HepG2 (cell line): ENCODE results near the gene R3HCC1L. TPM values are rescaled to one million over a fixed set of nuclear protein-coding genes. Genes with fewer than 3 reads are reported as not detected.
A peak's percentile ranks its signal among the peaks of the same experiment; 100 is the strongest.

ENCODE experiments used
- ATAC-seq: fragments of 200-7000 bp; cut with Tn5 transposase; 3 replicates; pipeline ENCODE4 v1.9.1; 2020; ENCODE audit warnings: mild to moderate bottlenecking, moderate library complexity
- BruUV-seq: library from RNA; stranded (reverse); fragments of 400-500 nt; replicated peaks from 2 replicates; lab custom pipeline; 2021; lab: Mats Ljungman, UMichigan
- CTCF ChIA-PET: fragments of 300-600 bp; formaldehyde crosslinking; extraction: SDS; loops from one replicate; lab custom pipeline; 2021; ENCODE audit warnings: low total read pairs, inconsistent platforms, low intra/inter-chr PET ratio; lab: Yijun Ruan, JAX
- POLR2A ChIA-PET: fragments of 350-600 bp; sonication (Branson Sonifier 250); formaldehyde crosslinking; loops from one replicate; lab custom pipeline; 2020; ENCODE audit warnings: antibody characterized with exemption, inconsistent platforms; lab: Yijun Ruan, JAX
- DNase-seq: peaks from one replicate; pipeline ENCODE4 v3.0.0-alpha.2; 2015; ENCODE audit warnings: low spot score
- FAIRE-seq: peaks from 3 replicates; lab custom pipeline; 2011; peaks lifted over from hg19 to GRCh38; lab: Jason Lieb, UNC
- H2AFZ ChIP-seq: one replicate; pipeline ENCODE4 v1.6.1; 2011; ENCODE audit warnings: low read length, inconsistent platforms
- H3K27ac ChIP-seq: fragments of 300-600 bp; 3 replicates; pipeline ENCODE4 v1.8.0; 2011; ENCODE audit warnings: mixed run types, mild to moderate bottlenecking, mixed read lengths, low read length, inconsistent platforms; ENCODE audit not compliant: insufficient read depth; ENCODE audit errors: extremely low read length
- H3K27me3 ChIP-seq, 2 experiments: fragments of 200-600 bp in 1 of 2; 2 replicates in 1 of 2; 3 replicates in 1 of 2; pipeline versions ENCODE4 v1.6.0 to v1.8.0; 2011; ENCODE audit warnings: low read length in 2 of 2, mild to moderate bottlenecking in 2 of 2, moderate library complexity in 2 of 2, inconsistent platforms in 1 of 2; ENCODE audit not compliant: insufficient read depth in 2 of 2, control insufficient read depth in 1 of 2
- H3K36me3 ChIP-seq, 2 experiments: fragments of 200-600 bp in 1 of 2; replicated peaks in 1 of 2; 2 replicates in 1 of 2; 3 replicates in 1 of 2; pipeline versions ENCODE4 v1.5.1 to v1.8.0; 2011; ENCODE audit warnings: low read length in 2 of 2, inconsistent platforms in 1 of 2; ENCODE audit not compliant: insufficient read depth in 2 of 2, control insufficient read depth in 1 of 2
- H3K4me1 ChIP-seq: 2 replicates; pipeline ENCODE4 v1.5.1; 2012; ENCODE audit warnings: low read length, inconsistent platforms; ENCODE audit not compliant: insufficient read depth
- H3K4me2 ChIP-seq: 2 replicates; pipeline ENCODE4 v1.6.0; 2011; ENCODE audit warnings: low read depth, low read length, inconsistent platforms
- H3K4me3 ChIP-seq, 3 experiments: fragments of 200-600 bp in 1 of 3; sonication (generic), shearing (Covaris generic) in 1 of 3; replicated peaks in 1 of 3; 2 replicates each; pipeline ENCODE4 v1.5.1; 2011 to 2016; ENCODE audit warnings: low read length in 3 of 3, inconsistent platforms in 2 of 3, low read depth in 2 of 3, mild to moderate bottlenecking in 2 of 3, control low read depth in 1 of 3, mixed read lengths in 1 of 3; ENCODE audit not compliant: insufficient read depth in 1 of 3
- H3K79me2 ChIP-seq: one replicate; pipeline ENCODE4 v1.6.1; 2011; ENCODE audit warnings: low read length, inconsistent platforms; ENCODE audit not compliant: insufficient read depth
- H3K9ac ChIP-seq: 2 replicates; pipeline ENCODE4 v1.6.0; 2011; ENCODE audit warnings: mild to moderate bottlenecking, low read depth, low read length, inconsistent platforms; ENCODE audit not compliant: insufficient read depth
- H3K9me3 ChIP-seq: 2 replicates; pipeline ENCODE4 v1.5.1; 2012; ENCODE audit warnings: mild to moderate bottlenecking, low read length
- H4K20me1 ChIP-seq: 2 replicates; pipeline ENCODE4 v1.6.0; 2011; ENCODE audit warnings: inconsistent platforms, mild to moderate bottlenecking, low read length, moderate library complexity; ENCODE audit not compliant: insufficient read depth
- AGO2 ChIP-seq: fragments of 200-400 bp; formaldehyde crosslinking; optimal IDR thresholded peaks from 2 replicates; pipeline ENCODE3; 2017; ENCODE audit warnings: mild to moderate bottlenecking, low read depth, low read length, moderate library complexity
- CHD2 ChIP-seq: IDR thresholded peaks from 2 replicates; pipeline ENCODE4 v1.6.1; 2011; ENCODE audit warnings: low read depth, low read length, improper control_type of control experiment
- IKZF4 ChIP-seq: sonication (generic); formaldehyde crosslinking; IDR thresholded peaks from 2 replicates; pipeline ENCODE4 v1.5.1; 2020; ENCODE audit warnings: borderline replicate concordance, mild to moderate bottlenecking, low read depth, missing genetic modification reagents; ENCODE audit errors: not compliant biosample characterization
- MYNN ChIP-seq: sonication (generic); formaldehyde crosslinking; IDR thresholded peaks from 2 replicates; pipeline ENCODE4 v1.4.0; 2020; ENCODE audit warnings: mild to moderate bottlenecking, low read depth, missing genetic modification reagents
- NCOA5 ChIP-seq: sonication (generic); formaldehyde crosslinking; IDR thresholded peaks from 2 replicates; pipeline ENCODE4 v1.4.0; 2020; ENCODE audit warnings: missing genetic modification reagents
- NFRKB ChIP-seq: fragments of 450-650 bp; IDR thresholded peaks from 2 replicates; pipeline ENCODE4 v1.6.1; 2017
- SETDB1 ChIP-seq: sonication (generic); formaldehyde crosslinking; IDR thresholded peaks from 2 replicates; pipeline ENCODE4 v1.5.1; 2020; ENCODE audit warnings: missing genetic modification reagents, mild to moderate bottlenecking, borderline replicate concordance
- ZNF124 ChIP-seq: sonication (generic); formaldehyde crosslinking; IDR thresholded peaks from 2 replicates; pipeline ENCODE4 v1.4.0; 2020; ENCODE audit warnings: missing genetic modification reagents
- ZNF224 ChIP-seq: sonication (generic); formaldehyde crosslinking; IDR thresholded peaks from 2 replicates; pipeline ENCODE4 v1.5.0; 2020; ENCODE audit warnings: mild to moderate bottlenecking, missing genetic modification reagents
- ZNF335 ChIP-seq: sonication (generic); formaldehyde crosslinking; IDR thresholded peaks from 2 replicates; pipeline ENCODE4 v1.4.0; 2020; ENCODE audit warnings: missing genetic modification reagents
- ZNF501 ChIP-seq: sonication (generic); formaldehyde crosslinking; IDR thresholded peaks from 2 replicates; pipeline ENCODE4 v1.5.1; 2020; ENCODE audit warnings: mild to moderate bottlenecking, moderate library complexity, missing genetic modification reagents
- ZNF772 ChIP-seq: sonication (generic); formaldehyde crosslinking; IDR thresholded peaks from 2 replicates; pipeline ENCODE4 v1.5.0; 2020; ENCODE audit warnings: mild to moderate bottlenecking, missing genetic modification reagents
- WGBS: methylation state at CpG from one replicate; pipeline ENCODE4 v1.1.6; 2017; ENCODE audit warnings: low lambda C conversion rate; 5-methylcytosine and 5-hydroxymethylcytosine counted together
- in situ Hi-C: cut with HindIII; loops from 2 replicates; pipeline ENCODE4 v1.10.0; 2017; ENCODE audit warnings: low pct_unique_long_range_greater_than_20kb; ENCODE audit not compliant: extremely low pct_ligation_motif_present
- intact Hi-C: fragments of 100-400 bp; cut with micrococcal nuclease; formaldehyde crosslinking; loops from one replicate; pipeline ENCODE4 v1.10.0; 2022; ENCODE audit not compliant: unreplicated experiment
- polyA plus RNA-seq, 8 experiments: library from polyadenylated mRNA; depleted of rRNA in 3 of 8; stranded (reverse) in 7 of 8; unstranded in 1 of 8; fragments of >200 nt; fragmentation: Illumina TruSeq in 4 of 8; extraction: Trizol in 4 of 8; gene quantifications; 2 replicates each; pipeline versions ENCODE4 v1.2.1 to v1.2.3, GENCODE V29; 2011 to 2016; ENCODE audit warnings: low read depth in 4 of 8, missing spikeins in 1 of 8, mixed read lengths in 1 of 8; ENCODE audit not compliant: insufficient read depth in 1 of 8
- total RNA-seq, 5 experiments: library from RNA; depleted of rRNA; stranded (reverse); fragments of >200 nt; fragmentation: Illumina TruSeq; extraction: Trizol; gene quantifications; 2 replicates each; pipeline ENCODE4 v1.2.3, GENCODE V29; 2016; ENCODE audit warnings: low read depth in 1 of 5
- TF ChIP-seq, protein P1 (sequence below): sonication (generic); formaldehyde crosslinking; IDR thresholded peaks from 2 replicates; pipeline ENCODE4 v1.4.0; 2020; ENCODE audit warnings: missing genetic modification reagents, low read depth, mild to moderate bottlenecking, borderline replicate concordance

Gene R3HCC1L
- total and polyA plus RNA-seq, 2 of the 13 experiments (the other 11 are each of a cell fraction or from before 2014, with no cell fraction given), result 6.5 to 12.2 TPM

DNA sequence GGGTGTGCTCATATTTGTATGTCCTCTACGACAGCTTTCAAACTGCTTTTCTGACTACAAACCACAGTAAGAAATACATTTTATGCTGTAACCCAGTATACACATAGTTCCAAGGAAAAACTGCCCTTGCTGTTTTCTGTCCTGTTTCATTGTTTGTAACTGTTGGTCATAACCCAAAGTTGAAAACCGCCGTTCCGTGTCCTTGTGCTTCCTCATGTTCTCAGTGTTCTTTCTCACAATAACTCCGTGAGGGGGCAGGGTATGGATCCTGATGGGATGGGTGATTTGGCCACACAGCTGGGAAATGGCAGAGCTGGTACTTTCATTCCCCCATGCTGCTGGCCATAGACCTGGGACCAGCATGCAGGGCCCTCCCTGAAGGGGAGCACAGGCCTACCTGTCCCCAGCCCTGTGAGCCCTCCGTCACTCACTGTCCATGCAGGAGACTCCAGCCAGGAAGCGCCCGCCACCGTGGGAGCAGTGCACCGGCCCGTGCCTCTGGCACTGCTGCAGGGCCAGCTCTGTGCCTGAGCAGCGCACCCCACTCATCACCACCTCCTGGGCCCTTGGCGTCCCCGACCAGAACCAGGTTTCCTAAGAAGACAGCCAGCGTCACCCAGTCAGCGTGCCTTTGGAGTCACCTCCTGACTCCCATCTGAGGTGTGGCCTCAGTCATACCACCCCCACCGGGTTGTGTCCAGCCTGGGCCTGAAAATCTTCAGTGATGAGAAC, 120.9 kb downstream of the R3HCC1L start:
- Histone ChIP-seq H4K20me1 (no peaks in the 10 kb centered on the region), H3K36me3 (peaks cover 0 to 3% of the 10 kb centered on the region in 2 experiments; a peak in 2 of 5 replicates), H3K4me3 (no peak overlapping the region), H3K27me3 (no peaks in the 10 kb centered on the region), H2AFZ (no peak overlapping the region), H3K9ac (no peak overlapping the region)
- no peak for FAIRE-seq
- BruUV-seq, result no TSS peak
- intact Hi-C loops, result no loop called here
- in situ Hi-C loops, result no loop called here
- 93% methylated on average over 10 of the region's 17 CpGs for WGBS
- no peak for TF ChIP-seq SETDB1 (CRISPR knock-in tag)
- TF ChIP-seq, protein P1, sequence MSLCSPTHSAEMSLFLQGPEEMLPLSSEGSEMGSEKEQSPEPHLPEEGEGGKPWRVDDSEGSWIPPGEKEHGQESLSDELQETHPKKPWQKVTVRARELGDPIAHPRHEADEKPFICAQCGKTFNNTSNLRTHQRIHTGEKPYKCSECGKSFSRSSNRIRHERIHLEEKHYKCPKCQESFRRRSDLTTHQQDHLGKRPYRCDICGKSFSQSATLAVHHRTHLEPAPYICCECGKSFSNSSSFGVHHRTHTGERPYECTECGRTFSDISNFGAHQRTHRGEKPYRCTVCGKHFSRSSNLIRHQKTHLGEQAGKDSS, result no peak
- peak; percentile 55 for TF ChIP-seq AGO2
- no peak for TF ChIP-seq NFRKB
- TF ChIP-seq MYNN (CRISPR knock-in tag), result no peak
- TF ChIP-seq, all 625 proteins: peak for 1
- DNase-seq, result no peak
- Histone ChIP-seq H3K9me3 (no peaks in the 10 kb centered on the region), H3K27ac (no peak overlapping the region), H3K79me2 (no peaks in the 10 kb centered on the region), H3K4me1 (peaks cover 9% of the 10 kb centered on the region), H3K4me2 (no peak overlapping the region)
- no peak; the same call in 2 of the 3 replicates for ATAC-seq
- ChIA-PET POLR2A (no interaction called here), CTCF (no interaction called here)

DNA sequence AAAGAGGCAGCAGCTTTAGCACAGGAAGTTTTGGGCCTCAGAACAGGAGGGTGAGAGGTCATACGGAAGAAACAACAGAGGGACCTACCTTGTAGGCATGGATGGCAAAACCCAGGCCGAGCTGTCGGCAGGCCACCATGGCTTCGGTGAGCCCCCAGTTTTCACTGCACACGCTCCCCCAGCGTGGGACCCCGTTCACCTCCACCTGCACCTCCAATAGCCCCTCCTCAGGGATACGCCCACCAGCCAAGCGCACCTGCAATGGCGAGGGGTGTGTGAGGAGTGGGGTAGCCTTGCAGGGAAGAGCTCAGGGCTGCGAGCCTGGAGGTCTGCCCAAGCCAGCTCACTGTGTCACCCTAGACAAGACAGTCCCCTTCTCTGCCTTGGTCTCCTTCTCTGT, 122.2 kb downstream of the R3HCC1L start:
- Histone ChIP-seq H3K9ac (no peak overlapping the region), H3K27ac (no peak overlapping the region), H3K4me2 (no peak overlapping the region), H3K4me3 (no peak overlapping the region), H3K36me3 (no peaks in the 10 kb centered on the region; a peak in 2 of 5 replicates), H3K9me3 (no peaks in the 10 kb centered on the region), H2AFZ (no peak overlapping the region), H3K79me2 (no peaks in the 10 kb centered on the region), H4K20me1 (no peaks in the 10 kb centered on the region), H3K27me3 (no peaks in the 10 kb centered on the region), H3K4me1 (peaks cover 14% of the 10 kb centered on the region)
- ChIA-PET CTCF (no interaction called here), POLR2A (no interaction called here)
- in situ Hi-C loops (no loop called here), intact Hi-C loops (no loop called here)
- ATAC-seq, result no peak
- no peak for DNase-seq
- no TSS peak for BruUV-seq
- no peak for FAIRE-seq
- WGBS, result 97% methylated on average over 11 of the region's 11 CpGs
- TF ChIP-seq ZNF335 (CRISPR knock-in tag) (no peak), ZNF501 (CRISPR knock-in tag) (no peak), ZNF124 (CRISPR knock-in tag) (no peak), ZNF772 (no peak), CHD2 (no peak), ZNF224 (no peak), NCOA5 (CRISPR knock-in tag) (no peak), IKZF4 (CRISPR knock-in tag) (no peak)
